HG03135 (cell line): ENCODE data around the gene COTL1.

Source experiments
- ATAC-seq: cut with Tn5 transposase; IDR thresholded peaks from one replicate; pipeline ENCODE4 v1.9.1; 2021; ENCODE audit warnings: mild to moderate bottlenecking, moderate library complexity; ENCODE audit not compliant: unreplicated experiment

The COTL1 gene

GRCh38 chr16:84617791-84618580 lies at the start of gene COTL1:
Gene COTL1, minus strand, starts transcription at chr16:84618078. Its CDS starts 164 bp downstream, at chr16:84617914.
- ATAC-seq = peak; percentile 71

DNA sequence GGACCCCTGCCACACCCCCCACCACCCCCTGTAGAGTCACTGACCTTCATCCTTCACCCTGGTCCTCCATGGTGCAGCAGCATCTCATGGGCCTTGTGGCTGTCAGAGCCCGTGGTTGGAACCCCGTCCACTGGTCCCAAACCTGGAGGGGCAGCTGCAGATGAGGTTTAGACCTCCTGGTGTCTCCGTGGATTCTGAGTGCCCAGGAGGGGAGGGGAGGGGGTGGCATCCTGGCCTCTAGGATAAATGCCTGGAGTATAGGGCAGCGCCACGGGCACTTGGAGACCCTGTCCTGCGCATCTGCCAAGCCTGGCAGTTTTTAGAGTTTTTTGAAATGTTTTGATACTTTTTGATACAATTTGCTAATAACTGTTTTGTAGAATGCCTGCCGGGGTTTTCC lies 48.0 kb upstream of the COTL1 start:
- no peak for ATAC-seq

GRCh38 chr16:84665359-84665758 lies 47.5 kb upstream of the COTL1 start:
- ATAC-seq = no peak

- peak; percentile 82 for ATAC-seq
Measured at GRCh38 chr16:84663433-84664101, 45.7 kb upstream of the COTL1 start.

GRCh38 chr16:84662471-84662870 lies 44.6 kb upstream of the COTL1 start:
- no peak for ATAC-seq

DNA sequence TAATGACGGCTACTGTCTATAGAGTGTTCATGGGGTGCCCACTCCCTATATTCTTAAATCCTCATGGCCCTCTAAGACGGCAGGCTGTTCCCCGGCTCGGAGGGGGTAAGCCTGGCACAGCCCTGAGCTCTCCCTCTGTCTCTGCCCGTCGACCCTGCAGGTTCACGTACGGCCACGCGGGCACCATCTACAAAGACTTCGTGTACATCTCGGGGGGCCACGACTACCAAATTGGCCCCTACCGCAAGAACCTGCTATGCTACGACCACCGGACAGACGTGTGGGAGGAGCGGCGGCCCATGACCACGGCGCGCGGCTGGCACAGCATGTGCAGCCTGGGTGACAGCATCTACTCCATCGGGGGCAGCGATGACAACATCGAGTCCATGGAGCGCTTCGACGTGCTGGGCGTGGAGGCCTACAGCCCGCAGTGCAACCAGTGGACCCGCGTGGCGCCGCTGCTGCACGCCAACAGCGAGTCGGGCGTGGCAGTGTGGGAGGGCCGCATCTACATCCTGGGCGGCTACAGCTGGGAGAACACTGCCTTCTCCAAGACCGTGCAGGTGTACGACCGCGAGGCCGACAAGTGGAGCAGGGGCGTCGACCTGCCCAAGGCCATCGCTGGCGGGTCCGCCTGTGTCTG lies 43.7 kb upstream of the COTL1 start:
- no peak for ATAC-seq

DNA sequence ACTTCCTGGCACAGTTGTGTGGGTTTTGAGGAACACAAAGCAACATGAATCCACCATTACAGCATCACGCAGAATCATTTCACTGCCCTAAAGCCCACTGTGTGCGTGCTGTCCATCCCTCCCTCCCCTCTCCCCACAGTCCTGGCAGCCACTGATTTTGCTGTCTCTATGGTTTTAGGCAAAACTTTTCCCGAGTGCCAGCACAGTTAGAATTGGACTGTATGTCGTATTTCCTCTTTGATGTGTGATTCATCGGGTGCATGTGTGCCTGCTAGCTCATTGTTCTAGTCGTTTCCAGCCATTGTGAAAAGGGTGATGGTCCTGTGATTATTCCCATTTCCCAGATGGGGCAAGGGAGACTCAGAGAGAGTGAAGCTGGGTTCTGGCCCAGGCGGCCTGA lies 43.1 kb upstream of the COTL1 start:
- no peak for ATAC-seq

GRCh38 chr16:84659656-84660300 lies 41.9 kb upstream of the COTL1 start:
- ATAC-seq = no peak

GRCh38 chr16:84658690-84659089 lies 40.8 kb upstream of the COTL1 start:
- no peak for ATAC-seq

DNA sequence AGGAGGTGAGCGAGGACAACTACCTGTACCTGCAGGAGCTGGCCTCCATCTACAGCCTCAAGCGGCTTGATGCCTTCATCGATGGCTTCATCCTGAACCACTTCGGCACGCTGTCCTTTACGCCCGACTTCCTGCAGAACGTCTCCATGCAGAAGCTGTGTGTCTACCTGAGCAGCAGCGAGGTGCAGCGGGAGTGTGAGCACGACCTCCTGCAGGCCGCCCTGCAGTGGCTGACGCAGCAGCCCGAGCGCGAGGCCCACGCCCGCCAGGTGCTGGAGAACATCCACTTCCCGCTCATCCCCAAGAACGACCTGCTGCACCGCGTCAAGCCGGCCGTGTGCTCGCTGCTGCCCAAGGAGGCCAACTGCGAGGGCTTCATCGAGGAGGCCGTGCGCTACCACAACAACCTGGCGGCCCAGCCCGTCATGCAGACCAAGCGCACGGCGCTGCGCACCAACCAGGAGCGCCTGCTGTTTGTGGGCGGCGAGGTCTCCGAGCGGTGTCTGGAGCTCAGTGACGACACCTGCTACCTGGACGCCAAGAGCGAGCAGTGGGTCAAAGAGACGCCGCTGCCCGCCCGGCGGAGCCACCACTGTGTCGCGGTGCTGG lies 39.5 kb upstream of the COTL1 start:
- no peak for ATAC-seq

- no peak for ATAC-seq
Measured at GRCh38 chr16:84656649-84657048, 38.8 kb upstream of the COTL1 start.

GRCh38 chr16:84654998-84655397 lies 37.1 kb upstream of the COTL1 start:
- no peak for ATAC-seq

- no peak for ATAC-seq
Measured at GRCh38 chr16:84654238-84654637, 36.4 kb upstream of the COTL1 start.

GRCh38 chr16:84652566-84652965 lies 34.7 kb upstream of the COTL1 start:
- no peak for ATAC-seq

DNA sequence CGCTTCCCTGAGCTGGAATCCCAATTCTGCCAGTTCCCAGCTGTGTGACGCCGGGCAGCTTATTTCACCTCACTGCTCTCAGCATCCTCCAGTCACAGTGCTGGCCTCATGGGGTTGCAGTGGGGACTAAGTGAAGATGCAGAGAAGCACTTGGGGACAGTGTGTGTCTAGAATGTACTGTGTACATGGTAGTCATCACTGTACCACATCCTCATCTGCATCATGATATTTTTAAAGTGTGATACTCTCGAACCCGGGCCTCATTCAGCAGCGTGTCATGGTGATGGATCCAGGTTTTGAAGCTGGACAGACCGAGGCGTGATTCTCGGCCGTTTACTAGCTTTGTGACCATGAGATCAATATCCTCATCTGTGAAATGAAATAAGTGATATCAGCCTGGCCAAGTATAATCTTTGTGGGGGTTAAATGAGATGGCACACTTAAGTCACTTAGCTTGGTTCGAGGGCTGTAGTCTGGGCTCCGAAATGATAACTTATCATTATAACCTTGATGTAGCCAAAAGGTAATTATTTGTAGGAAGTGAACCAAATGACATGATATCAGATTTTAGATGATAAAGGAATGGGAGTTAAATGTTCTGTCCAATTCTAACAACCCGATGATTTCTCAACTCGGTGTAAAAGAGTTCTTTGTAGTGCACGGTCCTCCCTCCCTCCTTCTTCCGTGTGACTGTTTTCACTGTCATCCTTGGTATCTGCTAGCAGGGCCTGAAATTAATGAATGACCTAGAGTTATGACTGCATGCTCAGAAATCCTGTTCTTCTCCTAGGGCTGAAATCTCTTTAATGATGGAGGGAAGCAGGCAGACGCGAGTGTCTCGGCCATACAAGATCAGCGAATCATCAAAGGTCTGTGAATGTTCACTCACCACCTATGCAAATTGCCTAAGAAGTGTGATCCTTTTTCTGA lies 32.4 kb upstream of the COTL1 start:
- ATAC-seq = no peak

DNA sequence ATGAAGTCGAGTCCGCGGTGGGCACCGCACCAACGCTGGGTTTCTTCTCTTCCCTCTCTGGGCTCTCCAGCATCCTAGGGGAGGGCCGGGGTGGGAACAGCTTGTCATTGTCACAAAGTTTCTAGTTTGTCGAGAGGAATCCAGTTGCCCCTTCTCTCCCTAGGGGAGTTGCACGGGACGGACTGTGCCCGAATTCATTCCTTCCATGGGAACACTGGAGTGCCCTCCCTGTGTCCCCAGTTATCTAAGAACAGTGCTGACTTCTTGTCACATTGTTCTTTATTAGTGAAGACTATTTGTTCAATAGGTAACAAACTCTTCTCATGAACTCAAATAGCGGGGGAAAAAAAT lies 31.6 kb upstream of the COTL1 start:
- ATAC-seq = no peak

DNA sequence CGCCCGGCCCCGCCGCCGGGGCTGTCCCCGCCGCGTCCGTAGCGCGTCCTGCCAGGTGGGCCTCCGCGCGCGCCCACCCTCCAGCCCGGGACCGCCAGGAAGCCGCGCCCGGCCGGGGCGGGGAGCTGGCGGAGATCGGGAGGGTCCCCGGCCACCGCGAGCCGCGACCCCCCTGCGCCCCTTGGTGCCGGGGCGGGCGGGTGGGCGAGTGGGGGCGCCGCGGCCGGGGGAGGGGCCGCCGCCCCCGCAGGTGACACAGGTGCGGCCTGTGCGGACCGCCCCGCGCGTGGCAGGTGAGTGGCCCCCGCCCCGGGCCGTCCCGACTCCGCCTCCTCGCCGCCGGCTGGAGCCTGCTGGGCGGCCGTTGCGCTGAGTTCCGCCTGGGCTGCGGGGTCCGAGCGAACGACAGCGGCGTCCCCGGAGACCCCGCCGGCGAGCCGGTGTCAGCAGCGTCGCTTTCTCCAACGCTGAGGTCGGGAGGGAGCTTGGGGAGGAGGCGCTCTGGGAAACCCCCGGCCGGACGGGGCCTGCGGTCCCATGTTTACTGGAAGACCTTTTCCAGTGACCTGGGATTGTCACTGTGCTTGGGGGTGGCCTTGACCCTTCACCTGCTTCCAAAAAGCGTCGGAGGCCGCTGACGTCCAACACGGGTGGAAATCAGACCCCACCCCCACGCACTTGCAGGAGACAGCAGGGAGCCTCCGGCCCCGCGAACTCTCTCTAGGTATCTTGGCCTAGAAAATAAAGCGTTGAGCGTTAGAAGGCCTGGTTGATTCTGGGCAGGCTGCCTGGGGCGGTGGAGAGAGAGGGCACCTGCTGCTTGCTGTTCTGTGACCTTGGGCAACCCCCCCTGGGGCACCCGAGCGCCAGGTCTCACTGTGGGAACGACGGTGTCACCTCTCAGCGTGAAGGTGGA lies 31.0 kb upstream of the COTL1 start:
- peak; percentile 68 for ATAC-seq

GRCh38 chr16:84647828-84648594 lies 30.1 kb upstream of the COTL1 start, which contains the start of gene KLHL36:
Gene KLHL36, plus strand, starts transcription at chr16:84648511. Its CDS starts 2,357 bp downstream, at chr16:84650868.
- ATAC-seq = peak; percentile 78
